ENCODE measurements around the gene CCL24.
"Not testable (repeated sequence)": the region's sequence is repeated elsewhere in the genome, so short reads cannot be mapped to it uniquely, and the experiment has no call there.

CCL24 gene

GRCh38 chr7:75823198-75823910 lies 9.7 kb upstream of the CCL24 start:
- in situ Hi-C loops (cut with MboI; ENCODE audit: low sequenced_read_pairs), result no loop called here

- in situ Hi-C loops (cut with MboI; ENCODE audit: low sequenced_read_pairs), result no loop called here
Measured at GRCh38 chr7:75820688-75821087, 7.1 kb upstream of the CCL24 start.

- in situ Hi-C loops (cut with MboI; ENCODE audit: low sequenced_read_pairs), result no loop called here
Measured at GRCh38 chr7:75819711-75820110, 6.1 kb upstream of the CCL24 start.

GRCh38 chr7:75818472-75818871 lies 4.9 kb upstream of the CCL24 start:
- in situ Hi-C loops (cut with MboI; ENCODE audit: low sequenced_read_pairs), result no loop called here

- in situ Hi-C loops (cut with MboI; ENCODE audit: low sequenced_read_pairs), result no loop called here
Measured at GRCh38 chr7:75817116-75817515, 3.5 kb upstream of the CCL24 start.

- in situ Hi-C loops (cut with MboI; ENCODE audit: low sequenced_read_pairs), result no loop called here
Measured at GRCh38 chr7:75815418-75816064, 1.9 kb upstream of the CCL24 start.

- in situ Hi-C loops (cut with MboI; ENCODE audit: low sequenced_read_pairs), result no loop called here
Measured at GRCh38 chr7:75814407-75814947, 871 bp upstream of the CCL24 start.

- in situ Hi-C loops (cut with MboI; ENCODE audit: low sequenced_read_pairs), result no loop called here
Measured at GRCh38 chr7:75813084-75813483, 522 bp downstream of the CCL24 start.

GRCh38 chr7:75811894-75812678 lies 1.5 kb downstream of the CCL24 start:
- in situ Hi-C loops (cut with MboI; ENCODE audit: low sequenced_read_pairs), result no loop called here

- in situ Hi-C loops (cut with MboI; ENCODE audit: low sequenced_read_pairs), result no loop called here
Measured at GRCh38 chr7:75809396-75809795, 4.2 kb downstream of the CCL24 start.

GRCh38 chr7:75808106-75808505 lies 5.5 kb downstream of the CCL24 start:
- in situ Hi-C loops (cut with MboI; ENCODE audit: low sequenced_read_pairs), result no loop called here

- in situ Hi-C loops (cut with MboI; ENCODE audit: low sequenced_read_pairs), result no loop called here
Measured at GRCh38 chr7:75807452-75807851, 6.2 kb downstream of the CCL24 start.

GRCh38 chr7:75806560-75807307 lies 6.9 kb downstream of the CCL24 start:
- in situ Hi-C loops (cut with MboI; ENCODE audit: low sequenced_read_pairs), result no loop called here

- in situ Hi-C loops (cut with MboI; ENCODE audit: low sequenced_read_pairs), result no loop called here
Measured at GRCh38 chr7:75804705-75805104, 8.9 kb downstream of the CCL24 start.

GRCh38 chr7:75804004-75804403 lies 9.6 kb downstream of the CCL24 start:
- in situ Hi-C loops (cut with MboI; ENCODE audit: low sequenced_read_pairs), result no loop called here

GRCh38 chr7:75802552-75802821 lies 11.1 kb downstream of the CCL24 start:
- in situ Hi-C loops (cut with MboI; ENCODE audit: low sequenced_read_pairs), result no loop called here

- in situ Hi-C loops (cut with MboI; ENCODE audit: low sequenced_read_pairs), result no loop called here
Measured at GRCh38 chr7:75798770-75799169, 14.8 kb downstream of the CCL24 start.

GRCh38 chr7:75796420-75796819 lies 17.2 kb downstream of the CCL24 start:
- in situ Hi-C loops (cut with MboI; ENCODE audit: low sequenced_read_pairs), result no loop called here

GRCh38 chr7:75795831-75796285 lies 17.7 kb downstream of the CCL24 start:
- in situ Hi-C loops (cut with MboI; ENCODE audit: low sequenced_read_pairs), result no loop called here

- in situ Hi-C loops (cut with MboI; ENCODE audit: low sequenced_read_pairs), result no loop called here
Measured at GRCh38 chr7:75793676-75794075, 19.9 kb downstream of the CCL24 start.

GRCh38 chr7:75792567-75792966 lies 21.0 kb downstream of the CCL24 start:
- in situ Hi-C loops (cut with MboI; ENCODE audit: low sequenced_read_pairs), result not testable (repeated sequence)
